Keratinocyte (primary cell): ENCODE data around the gene CDC42EP3. TPM values are rescaled to one million over a fixed set of nuclear protein-coding genes. Genes with fewer than 3 reads are reported as not detected.

ENCODE experiments used
- DNase-seq: peaks from one replicate; pipeline ENCODE4 v3.0.0-alpha.2; 2011; ENCODE audit warnings: low read depth, missing footprints, low spot score
- FAIRE-seq: peaks from 2 replicates; lab custom pipeline; 2011; peaks lifted over from hg19 to GRCh38; lab: Jason Lieb, UNC
- H2AFZ ChIP-seq: 2 replicates; pipeline ENCODE4 v1.6.0; 2012; ENCODE audit warnings: low read length, control low read depth, inconsistent platforms; ENCODE audit not compliant: control insufficient read depth
- H3K27ac ChIP-seq: 2 replicates; pipeline ENCODE4 v1.5.1; 2011; ENCODE audit warnings: low read length; ENCODE audit not compliant: control insufficient read depth, insufficient read depth
- H3K27me3 ChIP-seq: 3 replicates; pipeline ENCODE4 v1.6.0; 2011; ENCODE audit warnings: low read length; ENCODE audit not compliant: control insufficient read depth, insufficient read depth; ENCODE audit errors: extremely low read depth
- H3K36me3 ChIP-seq, 2 experiments: 2 replicates in 1 of 2; 3 replicates in 1 of 2; pipeline ENCODE4 v1.5.1; 2011; ENCODE audit warnings: low read length in 2 of 2, mild to moderate bottlenecking in 1 of 2; ENCODE audit not compliant: control insufficient read depth in 2 of 2, insufficient read depth in 2 of 2; ENCODE audit errors: extremely low read depth in 1 of 2
- H3K4me1 ChIP-seq: 3 replicates; pipeline ENCODE4 v1.5.1; 2011; ENCODE audit warnings: low read length; ENCODE audit not compliant: control insufficient read depth, insufficient read depth; ENCODE audit errors: extremely low read depth
- H3K4me2 ChIP-seq: 3 replicates; pipeline ENCODE4 v1.6.0; 2011; ENCODE audit warnings: low read depth, low read length; ENCODE audit not compliant: control insufficient read depth, insufficient read depth; ENCODE audit errors: extremely low read depth
- H3K4me3 ChIP-seq, 3 experiments: fragments of 200-600 bp in 1 of 3; sonication (generic) in 1 of 3; 2 replicates in 2 of 3; 3 replicates in 1 of 3; pipeline ENCODE4 v1.5.1; 2011 to 2016; ENCODE audit warnings: low read length in 3 of 3, mild to moderate bottlenecking in 3 of 3, control low read depth in 2 of 3, inconsistent platforms in 1 of 3, low read depth in 1 of 3, mixed read lengths in 1 of 3, mixed run types in 1 of 3, moderate library complexity in 1 of 3; ENCODE audit not compliant: control insufficient read depth in 2 of 3, insufficient read depth in 2 of 3; ENCODE audit errors: extremely low read depth in 1 of 3
- H3K79me2 ChIP-seq: 2 replicates; pipeline ENCODE4 v1.6.0; 2012; ENCODE audit warnings: low read length; ENCODE audit not compliant: control insufficient read depth, insufficient read depth
- H3K9ac ChIP-seq: 3 replicates; pipeline ENCODE4 v1.6.0; 2011; ENCODE audit warnings: low read length; ENCODE audit not compliant: control insufficient read depth, insufficient read depth; ENCODE audit errors: extremely low read depth
- H3K9me1 ChIP-seq: 3 replicates; pipeline ENCODE4 v1.6.0; 2011; ENCODE audit warnings: low read length; ENCODE audit not compliant: control insufficient read depth, insufficient read depth; ENCODE audit errors: extremely low read depth
- H3K9me3 ChIP-seq: 2 replicates; pipeline ENCODE4 v1.5.1; 2012; ENCODE audit warnings: low read depth, low read length; ENCODE audit not compliant: control insufficient read depth
- H4K20me1 ChIP-seq: 3 replicates; pipeline ENCODE4 v1.6.0; 2011; ENCODE audit warnings: low read length; ENCODE audit not compliant: control insufficient read depth, insufficient read depth; ENCODE audit errors: extremely low read depth
- EZH2 ChIP-seq: IDR thresholded peaks from one replicate; pipeline ENCODE4 v1.6.1; 2012; ENCODE audit warnings: inconsistent platforms, mild to moderate bottlenecking, low read length, moderate library complexity
- dilution Hi-C: fragments of 300-500 bp; cut with MboI; formaldehyde crosslinking; loops from one replicate; pipeline ENCODE4 v1.7.0; 2020; ENCODE audit warnings: low sequenced_read_pairs; ENCODE audit not compliant: extremely low pct_ligation_motif_present
- polyA plus RNA-seq, 5 experiments: library from polyadenylated mRNA; depleted of rRNA in 3 of 5; stranded (reverse) in 3 of 5; stranded (forward) in 1 of 5; unstranded in 1 of 5; fragments of >200 nt; gene quantifications; 1 replicate in 1 of 5; 2 replicates in 3 of 5; 3 replicates in 1 of 5; pipeline versions ENCODE4 v1.2.1 to v1.2.3, GENCODE V29; 2011 to 2012; ENCODE audit warnings: missing spikeins in 2 of 5, low read depth in 1 of 5, low replicate concordance in 1 of 5
- TF ChIP-seq, protein P1 (sequence below), 3 experiments: IDR thresholded peaks in 1 of 3; conservative IDR thresholded peaks in 1 of 3; optimal IDR thresholded peaks in 1 of 3; 2 replicates in 2 of 3; 3 replicates in 1 of 3; pipeline versions ENCODE3 to v1.5.1; 2011; ENCODE audit warnings: low read length in 3 of 3, mild to moderate bottlenecking in 3 of 3, moderate library complexity in 2 of 3, control low read depth in 1 of 3, inconsistent platforms in 1 of 3; ENCODE audit not compliant: insufficient read depth in 2 of 3; ENCODE audit errors: extremely low read depth in 1 of 3

The CDC42EP3 gene
- polyA plus RNA-seq, 1 donor (not counting 4 experiments of a cell fraction or from before 2014, with no cell fraction given), result 34.6 TPM

DNA sequence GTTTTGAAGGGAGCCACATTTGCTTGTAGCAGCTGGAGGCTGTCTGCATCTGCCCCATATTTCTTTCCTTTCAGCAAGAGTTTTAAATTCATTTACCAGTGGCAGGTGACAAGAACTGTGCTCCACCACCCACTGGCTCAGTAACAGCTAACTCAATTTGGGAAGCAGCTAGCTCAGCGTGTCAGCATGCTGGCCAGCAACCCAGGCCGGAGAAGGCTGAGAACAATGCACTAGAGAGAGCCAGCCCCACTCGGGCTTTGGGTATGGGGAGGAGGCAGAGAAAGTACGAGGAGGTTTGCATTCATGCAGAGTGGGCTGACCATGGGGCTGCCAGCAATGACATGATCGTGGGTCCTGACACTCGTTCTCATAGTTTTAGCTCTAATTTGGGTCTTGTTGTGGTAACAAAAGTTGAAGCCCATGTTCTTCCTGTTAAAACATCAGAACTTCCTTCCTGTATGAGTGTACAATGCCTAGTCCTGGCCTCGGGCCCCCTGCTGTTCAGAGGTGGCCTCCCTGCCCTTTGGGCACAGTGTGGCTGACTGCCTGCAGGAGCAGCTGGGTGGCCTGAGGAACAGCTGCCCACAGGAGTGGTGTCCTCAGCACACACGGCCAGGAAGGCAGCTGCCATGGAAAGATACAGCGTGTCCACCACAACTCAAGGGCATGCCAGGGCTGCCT, 23.0 kb downstream of the CDC42EP3 start:
- H3K4me2 ChIP-seq, result no peak overlapping the region
- peaks cover 84% of the 10 kb centered on the region for H3K79me2 ChIP-seq
- no peak overlapping the region for H3K9ac ChIP-seq
- no peak overlapping the region for H2AFZ ChIP-seq
- dilution Hi-C loops, result no loop called here
- no peaks in the 10 kb centered on the region for H3K9me3 ChIP-seq
- H3K4me1 ChIP-seq, result peaks cover 34% of the 10 kb centered on the region
- no peak overlapping the region for H3K4me3 ChIP-seq
- H3K27ac ChIP-seq, result no peak overlapping the region
- no peaks in the 10 kb centered on the region for H3K27me3 ChIP-seq
- H3K9me1 ChIP-seq, result peaks cover 3% of the 10 kb centered on the region
- no peak for TF ChIP-seq EZH2
- TF ChIP-seq, protein P1, sequence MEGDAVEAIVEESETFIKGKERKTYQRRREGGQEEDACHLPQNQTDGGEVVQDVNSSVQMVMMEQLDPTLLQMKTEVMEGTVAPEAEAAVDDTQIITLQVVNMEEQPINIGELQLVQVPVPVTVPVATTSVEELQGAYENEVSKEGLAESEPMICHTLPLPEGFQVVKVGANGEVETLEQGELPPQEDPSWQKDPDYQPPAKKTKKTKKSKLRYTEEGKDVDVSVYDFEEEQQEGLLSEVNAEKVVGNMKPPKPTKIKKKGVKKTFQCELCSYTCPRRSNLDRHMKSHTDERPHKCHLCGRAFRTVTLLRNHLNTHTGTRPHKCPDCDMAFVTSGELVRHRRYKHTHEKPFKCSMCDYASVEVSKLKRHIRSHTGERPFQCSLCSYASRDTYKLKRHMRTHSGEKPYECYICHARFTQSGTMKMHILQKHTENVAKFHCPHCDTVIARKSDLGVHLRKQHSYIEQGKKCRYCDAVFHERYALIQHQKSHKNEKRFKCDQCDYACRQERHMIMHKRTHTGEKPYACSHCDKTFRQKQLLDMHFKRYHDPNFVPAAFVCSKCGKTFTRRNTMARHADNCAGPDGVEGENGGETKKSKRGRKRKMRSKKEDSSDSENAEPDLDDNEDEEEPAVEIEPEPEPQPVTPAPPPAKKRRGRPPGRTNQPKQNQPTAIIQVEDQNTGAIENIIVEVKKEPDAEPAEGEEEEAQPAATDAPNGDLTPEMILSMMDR (optimal IDR thresholded peaks at IDR 0.05 in 1 of 3, IDR thresholded peaks at IDR 0.05 in 1 of 3, conservative IDR thresholded peaks at IDR 0.05 in 1 of 3; ENCODE audit: extremely low read depth in 1 of 3, insufficient read depth in 2 of 3, low read length in 3 of 3), result no peak
- FAIRE-seq (no peak), DNase-seq (no peak)
- peaks cover 6% of the 10 kb centered on the region for H4K20me1 ChIP-seq
- H3K36me3 ChIP-seq, result peaks cover 19 to 31% of the 10 kb centered on the region in 2 experiments

DNA sequence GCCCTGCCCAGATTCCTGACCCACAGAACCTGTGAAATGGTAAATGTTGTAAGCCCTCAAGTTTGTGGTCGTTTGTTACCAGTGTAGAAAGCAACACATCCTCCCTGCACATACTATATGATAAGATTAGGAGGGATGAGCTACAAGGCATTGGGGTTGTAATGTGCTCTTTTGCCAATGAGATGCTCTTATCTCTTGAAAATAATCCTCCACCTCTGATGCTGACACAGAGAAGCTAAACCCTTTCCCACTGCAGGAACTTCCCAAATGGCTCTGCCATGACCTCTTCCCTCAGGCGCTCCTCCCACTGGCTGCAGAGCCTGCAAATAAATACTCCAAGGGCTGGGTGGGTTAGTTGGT, 23.5 kb downstream of the CDC42EP3 start:
- Histone ChIP-seq H3K27ac (no peak overlapping the region), H3K4me1 (peaks cover 30% of the 10 kb centered on the region)

More for the DNA sequence above, 23.5 kb downstream of the CDC42EP3 start:
- Histone ChIP-seq H3K79me2 (peaks cover 86% of the 10 kb centered on the region), H3K9me3 (no peaks in the 10 kb centered on the region), H3K4me3 (no peak overlapping the region), H3K4me2 (no peak overlapping the region), H4K20me1 (peaks cover 6% of the 10 kb centered on the region), H2AFZ (no peak overlapping the region), H3K9ac (no peak overlapping the region), H3K36me3 (peaks cover 21 to 37% of the 10 kb centered on the region in 2 experiments), H3K9me1 (peaks cover 3% of the 10 kb centered on the region), H3K27me3 (no peaks in the 10 kb centered on the region)
- DNase-seq (no peak), FAIRE-seq (no peak)
- TF ChIP-seq, protein P1 (optimal IDR thresholded peaks at IDR 0.05 in 1 of 3, IDR thresholded peaks at IDR 0.05 in 1 of 3, conservative IDR thresholded peaks at IDR 0.05 in 1 of 3; ENCODE audit: extremely low read depth in 1 of 3, insufficient read depth in 2 of 3, low read length in 3 of 3), result no peak
- no peak for TF ChIP-seq EZH2
- dilution Hi-C loops, result no loop called here
